HG03159 (cell line): ENCODE results near the gene CAMK2A.

Source experiments
- ATAC-seq: cut with Tn5 transposase; IDR thresholded peaks from one replicate; pipeline ENCODE4 v1.9.1; 2021; ENCODE audit warnings: mild to moderate bottlenecking, moderate library complexity; ENCODE audit not compliant: unreplicated experiment

Gene CAMK2A

DNA sequence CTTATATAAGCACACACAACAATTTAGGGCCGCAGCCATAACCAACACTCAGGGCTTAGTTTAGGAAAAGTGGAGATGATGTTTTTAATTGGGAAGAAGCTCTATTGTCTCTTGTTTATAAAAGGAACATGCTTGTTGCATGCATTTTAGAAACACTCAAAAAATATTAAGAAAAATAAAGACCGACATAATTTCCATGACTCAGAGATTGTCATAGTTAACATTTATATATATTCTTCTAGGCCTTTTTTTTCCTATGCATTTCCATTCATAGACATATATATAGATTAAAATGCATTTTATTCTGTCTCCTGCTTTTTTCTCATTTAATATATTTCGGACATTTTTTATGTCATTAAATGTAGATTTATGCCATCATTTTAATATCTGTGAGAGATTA is 26.7 kb upstream of the CAMK2A start:
- no peak for ATAC-seq

DNA sequence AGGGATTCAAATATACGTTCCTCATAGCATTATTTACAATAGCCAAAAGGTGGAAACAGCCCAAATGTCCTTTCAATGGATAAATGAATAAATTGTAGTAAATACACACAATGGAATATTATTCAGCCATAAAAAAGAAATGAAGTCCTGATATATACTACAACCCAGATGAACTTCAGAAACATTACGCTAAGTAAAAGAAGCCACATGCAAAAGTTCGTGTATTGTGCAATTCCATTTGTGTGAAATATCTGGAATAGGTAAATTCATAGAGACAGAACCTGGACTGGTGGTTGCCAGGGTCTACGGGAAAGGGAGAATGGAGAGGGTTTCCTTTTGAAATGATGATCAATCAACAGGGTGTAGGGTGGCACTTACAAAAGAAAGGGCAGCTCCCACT is 25.7 kb upstream of the CAMK2A start:
- ATAC-seq = no peak

DNA sequence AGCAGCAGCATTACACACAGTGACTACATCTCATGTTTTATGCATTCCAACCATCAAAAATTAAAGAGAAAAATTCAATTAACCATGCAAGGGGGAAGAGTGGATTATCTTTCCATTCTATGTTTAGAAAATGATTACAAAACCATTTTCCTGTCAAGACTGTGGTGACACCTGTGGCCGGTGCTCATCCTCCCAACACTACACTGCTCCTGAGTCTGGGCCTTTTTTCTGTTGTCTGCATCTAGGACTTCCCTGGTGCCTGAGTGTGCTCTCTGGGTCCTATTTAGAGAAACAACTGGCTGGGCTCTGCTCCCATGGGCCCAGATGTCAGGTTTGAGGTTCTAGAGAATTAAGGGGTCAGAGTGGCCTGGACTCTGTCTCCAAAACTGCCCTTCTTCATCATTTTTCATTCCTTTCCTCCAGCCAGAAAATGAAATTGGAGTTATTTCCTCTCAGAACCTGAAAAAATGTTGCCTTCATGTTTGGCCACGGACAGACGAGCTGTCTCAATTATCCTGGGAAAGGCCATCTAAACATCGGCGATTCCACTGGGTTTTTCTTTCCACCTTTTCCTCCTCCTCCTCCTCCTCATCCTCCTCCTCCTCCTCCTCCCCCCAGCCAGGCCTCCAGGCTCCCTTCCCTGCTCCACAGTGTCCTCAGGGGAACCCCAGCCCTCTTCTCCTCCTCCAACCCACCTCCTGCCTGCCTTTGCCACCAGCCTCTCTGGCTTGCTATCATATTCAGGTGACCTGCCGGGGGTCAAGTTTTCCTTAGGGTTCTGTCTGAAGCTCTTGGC is 24.5 kb upstream of the CAMK2A start:
- ATAC-seq = no peak

DNA sequence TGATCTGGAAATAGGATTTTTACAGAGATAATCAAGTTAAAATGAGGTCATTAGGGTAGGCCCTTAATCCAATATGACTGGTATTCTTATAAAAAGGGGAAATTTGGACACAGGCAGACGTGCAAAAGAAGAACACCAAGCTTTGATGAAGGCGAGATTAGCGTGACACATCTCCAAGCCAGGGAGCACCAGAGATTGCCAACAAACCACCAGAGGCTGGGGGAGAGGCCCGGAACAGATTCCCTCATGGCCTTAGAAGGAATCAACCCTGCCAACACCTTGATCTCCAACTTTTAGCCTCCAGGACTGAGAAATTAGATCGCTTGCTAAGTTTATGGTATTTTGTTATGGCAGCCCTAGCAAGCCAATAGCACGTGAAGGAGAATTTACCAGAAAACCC is 23.9 kb upstream of the CAMK2A start:
- no peak for ATAC-seq

DNA sequence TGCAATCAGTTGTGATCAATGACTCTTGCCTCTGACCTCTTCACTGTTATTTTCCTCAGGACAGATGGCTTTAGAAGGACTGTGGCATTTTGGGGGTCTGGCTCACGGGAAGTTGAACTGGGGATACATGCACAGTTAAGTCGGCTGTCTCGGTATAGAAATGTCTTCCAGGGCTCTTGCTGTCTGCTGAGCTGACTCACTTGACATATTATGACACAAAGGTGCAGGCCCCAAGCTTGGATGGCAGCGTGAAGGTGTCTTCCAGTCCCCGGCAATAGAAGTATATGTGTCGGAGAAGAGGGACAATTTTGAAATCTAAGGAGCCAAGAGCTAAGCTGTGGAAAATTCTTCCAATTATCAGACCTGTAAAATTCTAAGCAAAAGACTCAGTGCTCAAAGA is 22.9 kb upstream of the CAMK2A start:
- no peak for ATAC-seq

DNA sequence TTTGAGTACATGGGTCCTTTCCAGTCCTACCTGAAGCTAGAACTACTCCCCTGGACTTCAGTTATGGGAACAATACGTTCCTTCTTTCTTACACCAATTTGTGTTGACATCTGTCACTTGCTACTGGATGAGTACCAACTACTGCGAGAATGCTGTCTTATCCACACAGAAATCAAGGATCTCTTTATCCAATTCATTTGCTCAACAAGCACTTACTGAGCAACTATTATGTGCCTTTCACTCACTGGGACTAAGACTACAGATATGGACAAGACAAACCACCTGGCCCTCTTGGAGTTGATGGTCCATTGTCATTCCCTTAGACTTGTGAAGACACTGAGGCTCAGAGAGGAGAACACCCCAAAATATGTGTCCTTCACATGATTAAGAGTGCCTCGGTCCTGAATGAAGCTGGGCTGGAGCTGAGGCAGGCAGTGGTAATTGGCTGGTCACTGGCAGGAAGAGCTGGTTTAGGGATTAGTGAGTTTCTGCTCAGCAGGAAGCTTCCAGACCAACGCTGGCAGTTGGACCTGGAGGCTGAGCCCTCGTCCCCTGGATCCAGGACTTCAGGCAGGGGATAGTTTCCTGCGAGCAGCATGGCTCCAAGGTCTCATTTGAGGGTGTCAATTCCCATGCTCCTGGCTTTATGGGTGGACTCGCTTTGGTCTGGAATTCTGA is 21.6 kb upstream of the CAMK2A start:
- ATAC-seq = no peak

DNA sequence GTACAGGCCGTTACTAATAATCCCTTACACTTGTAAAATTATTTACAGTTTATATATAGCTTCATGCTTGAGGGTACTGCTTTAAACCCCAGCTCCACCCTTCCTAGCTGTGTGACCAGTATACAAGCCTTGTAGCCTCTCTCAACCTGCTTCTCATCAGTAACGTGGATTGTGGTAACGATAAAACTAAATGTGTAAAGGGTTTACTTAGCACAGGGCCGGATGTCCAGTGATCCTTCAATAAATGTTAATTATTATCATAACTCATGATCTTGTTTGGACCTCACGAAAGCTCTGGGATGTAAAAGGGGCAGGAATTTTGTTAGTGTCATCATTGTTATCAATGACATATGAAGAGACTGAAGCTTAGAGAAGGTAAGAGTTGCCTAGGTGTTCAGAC is 20.7 kb upstream of the CAMK2A start:
- no peak for ATAC-seq

DNA sequence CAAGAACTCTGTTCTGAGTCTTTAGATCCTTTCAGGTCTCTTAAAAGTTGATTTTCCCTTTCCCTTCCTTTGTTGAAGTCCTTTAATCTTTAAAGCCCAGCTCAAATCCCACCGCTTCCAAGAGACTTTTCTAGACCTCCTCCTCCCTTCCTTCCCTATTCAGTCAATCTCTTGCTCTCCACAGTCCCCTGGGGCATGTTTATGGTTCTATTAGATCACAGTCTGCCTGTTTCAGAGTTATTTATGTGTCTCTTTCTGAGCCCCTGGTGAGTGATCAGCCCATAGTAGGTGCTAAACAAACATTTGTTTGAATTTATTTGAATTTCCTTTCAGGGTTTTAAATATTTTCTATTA is 20.3 kb upstream of the CAMK2A start:
- no peak for ATAC-seq

DNA sequence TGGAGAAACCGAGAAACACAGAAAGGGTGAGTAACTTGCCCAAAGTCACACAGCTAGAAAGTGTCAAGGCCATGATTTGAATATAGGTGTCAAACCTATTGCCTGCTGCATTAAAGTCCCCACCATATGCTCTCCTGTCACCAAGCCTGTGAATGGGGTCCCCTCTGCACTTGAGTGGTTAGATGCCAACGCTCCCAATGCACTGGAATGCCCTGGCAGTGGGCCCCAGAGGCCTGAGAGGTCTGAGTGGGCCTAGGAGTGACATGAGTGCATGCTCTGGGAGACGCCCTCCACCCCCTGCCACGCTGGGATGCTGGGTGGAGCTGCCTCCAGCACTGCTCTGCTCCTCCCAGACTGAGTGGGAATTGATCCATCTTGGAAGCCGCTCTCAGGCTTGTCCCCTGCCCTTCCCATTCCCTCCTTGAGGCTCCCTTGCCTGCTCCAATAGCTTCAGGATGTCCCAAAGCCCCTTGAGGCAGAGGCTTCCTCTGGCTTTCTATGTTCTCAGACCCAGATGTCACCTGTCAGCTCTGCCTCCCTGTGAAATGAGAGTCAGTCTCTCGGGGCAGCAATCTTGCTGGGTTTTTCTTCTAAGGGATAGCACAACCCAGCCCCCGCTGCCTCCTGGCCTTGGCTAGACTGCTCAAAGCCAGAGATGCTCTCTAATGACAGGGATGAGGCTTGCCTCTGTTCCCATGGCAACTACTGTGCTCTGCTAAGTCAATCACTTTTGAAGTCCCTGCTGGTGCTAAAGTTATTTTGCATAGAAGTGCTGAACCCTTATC is 19.7 kb upstream of the CAMK2A start:
- no peak for ATAC-seq

DNA sequence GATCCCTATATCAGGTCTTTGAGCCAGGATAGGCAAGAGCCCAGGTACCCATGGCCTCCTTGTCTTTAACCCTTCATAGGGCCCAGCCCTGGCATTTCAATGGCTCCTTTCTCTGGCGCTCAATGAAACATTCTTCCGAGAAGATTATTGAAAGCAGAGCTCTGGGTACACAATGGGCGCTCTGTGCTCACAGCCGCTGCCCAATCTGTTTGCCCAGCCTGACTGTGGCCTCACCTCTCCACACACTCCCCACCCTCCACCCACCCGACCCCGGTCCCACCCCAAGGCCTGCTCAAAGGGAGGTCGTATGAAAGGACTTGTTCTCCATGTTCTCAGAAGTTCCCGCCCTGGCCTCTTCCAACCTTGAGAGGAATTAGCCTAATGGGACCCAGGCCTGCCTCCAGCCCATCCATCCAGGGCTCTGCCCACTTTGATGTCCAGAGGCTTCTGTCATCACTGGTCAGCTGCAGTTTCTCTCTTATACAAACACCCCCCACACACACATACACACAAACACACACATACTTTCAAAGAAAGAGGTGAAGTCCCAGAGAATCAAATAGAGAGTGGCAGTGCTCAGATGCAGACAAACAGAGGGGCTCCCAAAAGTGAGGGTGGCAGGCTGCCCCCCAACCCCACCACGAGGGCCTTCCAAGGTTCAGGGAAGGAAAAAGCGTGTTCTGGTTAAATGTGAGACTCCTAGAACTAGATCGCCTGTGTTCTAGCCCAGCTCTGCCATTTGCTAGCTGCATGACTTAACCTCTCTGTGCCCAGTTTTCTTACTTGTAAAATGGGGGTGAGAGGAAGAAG is 18.2 kb upstream of the CAMK2A start:
- no peak for ATAC-seq

DNA sequence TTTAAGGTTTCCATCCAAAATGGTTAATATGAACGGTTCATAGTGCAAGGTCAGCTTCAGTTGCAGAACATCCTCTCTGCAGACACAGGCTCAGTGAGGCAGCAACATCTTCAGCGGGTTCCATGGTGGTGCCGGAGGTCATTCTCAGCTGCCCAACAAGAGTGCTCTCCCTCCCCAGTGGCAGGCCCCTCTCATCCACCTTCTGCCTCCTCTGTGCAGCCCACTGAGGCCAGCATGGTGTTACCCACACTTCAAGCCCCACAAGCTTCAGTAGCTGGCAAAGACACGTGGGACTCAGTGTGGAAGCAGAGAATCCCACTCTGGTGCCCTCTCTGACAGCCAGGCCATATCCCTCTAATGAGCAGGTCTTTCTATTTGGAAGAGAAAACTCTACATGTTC is 17.2 kb upstream of the CAMK2A start:
- no peak for ATAC-seq

DNA sequence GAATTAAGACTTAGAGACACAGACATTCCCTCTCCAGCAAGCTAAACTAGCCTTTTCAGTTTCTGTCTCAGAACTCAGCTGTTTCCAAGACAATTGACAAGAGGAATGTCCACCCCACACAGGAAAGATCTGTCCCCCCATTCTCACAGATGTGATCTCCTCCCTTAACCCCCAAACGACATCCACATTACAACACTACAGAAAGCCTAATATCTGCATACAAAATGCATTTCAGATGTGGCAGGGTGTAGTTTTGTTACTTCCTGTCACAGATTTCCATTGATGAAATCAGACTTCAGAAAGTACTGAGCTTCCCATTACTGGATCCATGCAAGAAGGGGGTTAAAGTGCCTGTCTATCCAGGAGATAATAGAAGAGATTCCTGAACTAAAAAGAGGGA is 16.0 kb upstream of the CAMK2A start:
- no peak for ATAC-seq

DNA sequence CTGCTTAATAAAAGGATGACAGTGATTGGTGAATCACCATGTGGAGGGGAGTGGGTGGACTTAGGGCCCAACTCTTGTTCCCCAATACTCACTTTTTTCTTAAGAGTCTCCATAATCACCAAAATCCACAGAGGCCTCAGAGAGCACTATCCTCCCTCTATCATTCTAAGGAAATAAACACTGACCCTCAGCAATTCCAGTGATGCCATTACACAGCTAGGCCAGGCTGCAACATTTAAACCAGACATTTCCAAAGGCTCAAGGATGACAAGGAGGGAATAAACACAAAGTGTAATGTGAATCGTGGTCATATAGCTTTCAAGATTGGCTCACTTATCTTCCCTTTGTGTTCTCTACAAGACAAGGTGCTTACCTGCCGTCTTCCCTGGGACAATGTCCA is 15.5 kb upstream of the CAMK2A start:
- no peak for ATAC-seq

DNA sequence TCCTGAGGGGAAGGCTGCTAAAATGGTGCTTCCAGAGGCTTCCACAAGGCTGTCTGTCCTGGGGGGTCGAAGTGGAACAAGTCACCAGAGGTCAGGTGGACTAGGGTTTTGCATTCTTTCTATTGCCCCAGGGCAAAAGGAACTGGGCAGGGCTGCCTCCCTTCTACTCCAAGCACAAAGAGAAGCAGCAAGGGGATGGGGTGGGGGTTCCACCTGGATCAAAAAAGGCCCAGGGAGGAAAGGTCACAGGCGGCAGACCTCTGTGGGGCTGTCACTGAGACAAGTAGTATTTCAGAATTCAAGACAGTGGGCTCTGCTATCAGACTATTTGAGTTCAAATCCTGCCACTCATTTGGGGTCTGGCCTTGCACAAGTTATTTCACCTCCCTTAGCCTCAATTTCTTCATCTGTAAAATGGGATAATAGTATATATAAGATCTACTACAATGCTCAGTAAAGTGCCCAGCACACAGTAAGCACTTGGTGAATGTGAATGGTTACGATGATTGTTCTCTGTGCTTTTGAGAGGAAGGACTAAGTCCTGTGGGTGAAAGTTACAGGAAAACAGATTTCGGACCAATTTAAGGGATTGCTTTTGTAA is 15.0 kb upstream of the CAMK2A start:
- no peak for ATAC-seq

DNA sequence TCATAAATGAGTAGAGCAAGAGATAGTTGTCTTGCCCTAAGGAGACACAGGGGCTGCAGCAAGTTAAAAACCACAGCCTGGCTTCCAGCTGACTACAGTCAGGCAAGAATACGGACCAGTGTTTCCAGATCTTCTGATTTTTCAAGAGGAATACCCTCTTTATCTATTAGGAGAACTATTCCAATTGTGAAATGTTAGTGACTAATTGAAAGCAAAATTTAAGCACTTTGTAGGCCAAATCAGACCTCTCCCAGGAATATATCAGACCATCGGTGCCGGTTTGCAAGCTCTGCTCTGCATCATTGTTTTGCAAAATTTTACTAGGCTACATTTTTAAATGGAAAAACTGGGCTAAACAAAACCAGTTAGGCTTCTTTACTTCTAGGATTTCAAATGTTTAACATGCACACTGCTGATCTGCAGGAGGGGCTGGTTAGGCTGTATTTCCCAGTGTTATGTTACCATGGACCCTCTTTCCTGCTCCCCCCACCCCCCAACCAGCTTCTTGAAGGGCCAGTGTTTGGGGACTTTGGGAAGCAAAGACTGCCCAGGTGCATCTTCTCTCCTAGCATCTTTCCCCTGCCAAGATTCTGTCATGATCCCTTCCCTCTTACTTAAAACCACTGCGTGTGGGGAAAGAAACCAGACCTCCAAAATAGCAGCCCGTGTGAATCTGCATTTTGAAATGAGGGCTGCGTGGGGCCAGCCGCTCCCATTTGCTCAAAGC is 14.2 kb upstream of the CAMK2A start:
- no peak for ATAC-seq

DNA sequence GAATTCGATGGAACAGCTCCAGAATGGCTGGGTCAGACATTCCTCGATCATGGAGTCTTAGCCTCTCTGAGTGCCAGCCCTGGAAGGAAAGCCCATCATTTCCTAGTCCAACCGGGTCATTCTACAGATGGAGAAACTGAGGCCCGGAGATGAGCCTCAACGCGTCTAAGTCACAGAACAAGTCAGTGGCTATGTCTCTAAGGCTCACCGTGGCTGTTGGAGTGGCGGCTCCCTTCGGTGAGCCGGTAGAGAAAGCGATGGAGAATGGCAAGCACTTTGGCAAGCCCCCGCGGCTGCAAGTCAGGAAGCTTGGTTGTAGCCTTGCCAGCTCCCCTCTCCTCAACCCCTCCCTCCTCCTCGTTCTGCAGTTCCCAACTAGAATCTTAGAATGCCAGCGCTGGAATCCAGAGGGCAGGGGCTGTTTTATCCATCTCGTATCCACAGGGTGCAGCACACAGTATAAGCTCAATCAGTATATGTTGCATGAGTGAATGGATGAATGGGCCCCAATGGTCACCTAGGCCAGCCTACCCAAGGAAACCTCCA is 13.6 kb upstream of the CAMK2A start:
- ATAC-seq = no peak

DNA sequence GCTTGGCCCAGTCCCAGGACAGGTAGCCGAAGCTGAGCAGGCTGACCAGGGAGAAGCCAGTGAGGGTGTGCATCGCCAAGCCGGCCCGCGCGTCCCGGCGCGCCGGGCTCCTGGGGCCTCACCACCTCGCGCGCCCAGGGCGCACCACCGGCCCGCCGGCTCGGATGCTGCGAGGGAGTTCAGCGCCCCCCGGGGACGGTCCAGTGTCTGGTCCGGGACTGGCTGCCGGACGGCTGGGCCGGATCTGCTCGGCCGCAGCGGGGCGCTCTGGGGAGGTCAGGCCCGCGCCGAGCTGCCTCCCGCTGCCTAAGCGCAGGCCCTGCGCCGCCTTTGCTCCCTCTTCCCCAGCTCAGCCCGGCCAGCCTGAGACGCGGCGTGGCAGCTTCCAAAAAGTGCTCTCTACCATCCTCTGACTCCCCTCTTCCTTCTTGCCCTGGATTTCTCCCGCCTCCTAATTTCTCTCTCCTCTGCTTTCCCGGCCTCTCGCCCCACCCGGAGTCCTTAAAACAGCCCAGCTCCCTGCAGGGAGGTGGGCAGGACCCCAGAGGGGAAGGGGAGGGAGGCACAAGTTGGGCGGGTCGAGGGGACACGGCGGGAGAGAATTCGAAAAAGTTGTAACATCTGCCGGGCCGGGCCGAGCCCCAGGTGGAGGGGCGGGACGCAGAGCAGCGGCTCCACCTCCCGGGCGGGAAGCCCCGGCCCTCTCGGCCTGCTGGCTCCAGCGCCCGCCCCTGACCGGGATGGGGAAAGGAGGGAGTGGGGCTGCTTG is 12.9 kb upstream of the CAMK2A start, which contains the start of gene ARSI:
Gene ARSI (minus strand): TSS at position 605 of the 769 bp plus-strand sequence. CDS start 532 bp downstream, at position 73.
- ATAC-seq = no peak

DNA sequence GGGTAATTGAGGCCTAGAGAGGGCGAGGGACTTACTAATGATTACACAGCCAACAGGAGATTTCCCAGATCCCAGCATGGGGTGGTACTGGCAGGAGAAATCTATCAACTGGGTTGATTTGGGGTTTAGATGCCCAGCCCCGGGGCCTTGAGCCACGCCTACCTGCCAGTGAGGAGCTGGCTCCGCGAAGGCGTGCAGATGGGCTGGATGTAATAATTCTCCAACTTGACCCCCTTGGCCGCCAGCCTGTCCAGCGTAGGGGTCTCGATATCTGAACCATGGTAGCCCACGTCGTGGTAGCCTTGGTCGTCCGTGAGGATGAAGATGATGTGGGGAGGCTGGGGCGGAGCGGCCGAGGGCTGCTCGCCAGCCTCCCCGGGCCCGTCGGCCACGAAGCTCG is 12.3 kb upstream of the CAMK2A start:
- ATAC-seq = no peak

DNA sequence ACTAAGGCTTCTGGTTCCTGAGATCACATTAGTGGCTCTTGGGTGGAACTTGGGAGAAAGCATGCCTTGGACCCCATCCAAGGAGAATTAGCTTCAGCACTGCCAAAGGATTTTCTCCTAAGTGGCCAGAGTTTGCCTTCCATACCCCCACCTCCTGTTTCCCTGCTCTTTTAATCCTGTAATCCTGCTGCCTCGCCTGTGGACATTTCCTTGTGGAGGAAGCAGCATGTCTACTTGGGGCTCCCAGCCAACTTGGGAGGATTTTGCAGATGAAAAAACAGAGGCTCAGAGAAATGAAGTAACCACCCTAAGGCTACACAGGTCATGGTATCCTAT is 11.6 kb upstream of the CAMK2A start:
- ATAC-seq = no peak
